Activated naive CD8-positive, alpha-beta T cell treated with anti-CD3 and anti-CD28 coated beads, Interleukin-2, amount 50 U/mL, for 24 hours (primary cell): ENCODE data around the gene GALNT18.

ENCODE experiments used
- ATAC-seq: fragments of 150-1000 bp; cut with Tn5 transposase; one replicate; pipeline ENCODE4 v1.10.0; 2021
- DNase-seq: peaks from one replicate; pipeline ENCODE4 v3.0.0; 2021
- H3K27ac Mint-ChIP-seq: one replicate; pipeline ENCODE4 v1.8.0; 2021; ENCODE audit warnings: mild to moderate bottlenecking, mixed read lengths
- H3K27me3 Mint-ChIP-seq: one replicate; pipeline ENCODE4 v1.8.0; 2021; ENCODE audit warnings: mixed read lengths
- H3K36me3 Mint-ChIP-seq: one replicate; pipeline ENCODE4 v1.8.0; 2021; ENCODE audit warnings: low read depth, mixed read lengths
- H3K4me1 Mint-ChIP-seq: one replicate; pipeline ENCODE4 v1.8.0; 2021; ENCODE audit warnings: mixed read lengths
- H3K4me3 Mint-ChIP-seq: one replicate; pipeline ENCODE4 v1.8.0; 2021; ENCODE audit warnings: mild to moderate bottlenecking, moderate library complexity, mixed read lengths
- H3K9me3 Mint-ChIP-seq: one replicate; pipeline ENCODE4 v1.8.0; 2021; ENCODE audit warnings: mixed read lengths

The GALNT18 gene

GRCh38 chr11:11293798-11294550 lies 327.8 kb downstream of the GALNT18 start:
- peak; percentile 87 for ATAC-seq
- Mint-ChIP-seq H3K27me3 (peaks cover 5% of the 10 kb centered on the region), H3K4me3 (no peak overlapping the region), H3K4me1 (peaks cover 11% of the 10 kb centered on the region), H3K36me3 (no peaks in the 10 kb centered on the region), H3K27ac (no peak overlapping the region), H3K9me3 (no peaks in the 10 kb centered on the region)
- DNase-seq, result no peak

- no peak for DNase-seq
- H3K4me1 Mint-ChIP-seq, result peaks cover 11% of the 10 kb centered on the region
- peaks cover 5% of the 10 kb centered on the region for H3K27me3 Mint-ChIP-seq
- H3K27ac Mint-ChIP-seq, result no peak overlapping the region
- H3K36me3 Mint-ChIP-seq, result no peaks in the 10 kb centered on the region
- ATAC-seq, result no peak
- H3K9me3 Mint-ChIP-seq, result no peaks in the 10 kb centered on the region
- H3K4me3 Mint-ChIP-seq, result no peak overlapping the region
These were observed 329.0 kb downstream of the GALNT18 start for GRCh38 chr11:11292839-11293238.

- H3K4me1 Mint-ChIP-seq, result peaks cover 11% of the 10 kb centered on the region
- no peak overlapping the region for H3K4me3 Mint-ChIP-seq
- H3K9me3 Mint-ChIP-seq, result no peaks in the 10 kb centered on the region
- no peak for ATAC-seq
- no peak overlapping the region for H3K27ac Mint-ChIP-seq
- peaks cover 5% of the 10 kb centered on the region for H3K27me3 Mint-ChIP-seq
- H3K36me3 Mint-ChIP-seq, result no peaks in the 10 kb centered on the region
- DNase-seq, result no peak
These were observed 330.5 kb downstream of the GALNT18 start for GRCh38 chr11:11291041-11292015.

- H3K4me1 Mint-ChIP-seq, result peaks cover 11% of the 10 kb centered on the region
- H3K4me3 Mint-ChIP-seq, result no peak overlapping the region
- H3K27me3 Mint-ChIP-seq, result peaks cover 5% of the 10 kb centered on the region
- DNase-seq (no peak), ATAC-seq (no peak)
- no peak overlapping the region for H3K27ac Mint-ChIP-seq
- no peaks in the 10 kb centered on the region for H3K9me3 Mint-ChIP-seq
- no peaks in the 10 kb centered on the region for H3K36me3 Mint-ChIP-seq
These were observed 331.5 kb downstream of the GALNT18 start for GRCh38 chr11:11290354-11290753.

DNA sequence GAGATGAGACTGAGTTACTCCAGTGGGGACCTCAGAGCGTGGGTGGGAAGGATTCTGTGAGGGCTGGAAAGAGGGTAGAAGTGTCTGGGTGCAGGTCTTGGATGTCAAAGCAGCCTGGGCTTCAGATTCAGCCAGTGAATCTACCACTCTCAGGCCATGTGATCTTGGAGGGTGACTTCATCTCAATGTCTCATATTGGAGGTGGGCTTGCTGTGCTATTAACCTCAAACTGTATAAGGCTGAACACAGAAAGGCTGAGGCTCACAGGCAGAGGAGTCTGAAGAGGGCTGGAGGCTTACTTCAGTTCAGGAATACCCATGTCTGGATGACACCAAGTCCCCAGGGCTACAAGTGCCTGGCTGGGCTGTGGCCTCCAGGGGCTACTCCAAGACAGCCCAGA lies 332.1 kb downstream of the GALNT18 start:
- no peaks in the 10 kb centered on the region for H3K9me3 Mint-ChIP-seq
- ATAC-seq (no peak), DNase-seq (no peak)
- H3K36me3 Mint-ChIP-seq, result no peaks in the 10 kb centered on the region
- no peak overlapping the region for H3K27ac Mint-ChIP-seq
- peaks cover 5% of the 10 kb centered on the region for H3K4me1 Mint-ChIP-seq
- no peak overlapping the region for H3K4me3 Mint-ChIP-seq
- H3K27me3 Mint-ChIP-seq, result peaks cover 5% of the 10 kb centered on the region

DNA sequence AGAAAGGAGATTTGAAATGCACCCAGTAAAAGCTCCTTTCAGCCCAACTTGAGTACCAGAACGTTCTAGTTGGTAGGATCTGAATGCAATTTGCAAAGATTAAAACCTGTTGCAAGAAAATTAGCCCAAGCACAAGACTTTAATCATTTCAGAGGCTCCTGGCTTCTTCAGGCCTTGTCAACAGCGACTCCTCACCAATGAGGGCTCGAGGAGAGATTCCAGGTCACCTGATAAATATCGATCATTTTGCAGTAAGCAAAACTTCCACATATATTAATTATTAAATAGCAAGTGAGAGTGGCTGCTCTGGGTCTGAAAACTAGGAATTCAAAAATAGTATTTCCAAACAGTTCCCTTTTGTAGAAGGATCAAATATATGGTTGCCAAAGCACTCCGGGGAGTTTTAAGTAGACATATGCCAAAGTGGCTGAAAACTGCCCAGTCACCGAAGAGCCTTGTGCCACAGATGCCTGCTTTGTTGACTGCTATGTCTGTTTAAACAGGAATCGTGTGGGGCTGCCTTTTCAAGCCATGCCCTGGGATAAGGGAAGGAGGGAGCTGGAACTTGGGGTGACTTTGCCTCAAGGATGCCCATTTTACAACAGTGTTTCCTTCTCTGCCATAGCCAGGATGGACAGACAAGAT lies 332.7 kb downstream of the GALNT18 start:
- Mint-ChIP-seq H3K4me3 (no peak overlapping the region), H3K4me1 (peaks cover 3% of the 10 kb centered on the region), H3K27ac (no peak overlapping the region), H3K36me3 (no peaks in the 10 kb centered on the region), H3K9me3 (no peaks in the 10 kb centered on the region), H3K27me3 (peaks cover 5% of the 10 kb centered on the region)
- no peak for DNase-seq
- ATAC-seq, result no peak

GRCh38 chr11:11284481-11284880 lies 337.3 kb downstream of the GALNT18 start:
- no peaks in the 10 kb centered on the region for H3K9me3 Mint-ChIP-seq
- H3K4me3 Mint-ChIP-seq, result no peak overlapping the region
- H3K4me1 Mint-ChIP-seq, result no peaks in the 10 kb centered on the region
- H3K27me3 Mint-ChIP-seq, result peaks cover 2% of the 10 kb centered on the region
- DNase-seq, result no peak
- no peak for ATAC-seq
- no peaks in the 10 kb centered on the region for H3K36me3 Mint-ChIP-seq
- H3K27ac Mint-ChIP-seq, result no peak overlapping the region

GRCh38 chr11:11281626-11282025 lies 340.2 kb downstream of the GALNT18 start:
- Mint-ChIP-seq H3K27ac (no peak overlapping the region), H3K27me3 (peaks cover 3% of the 10 kb centered on the region), H3K4me1 (no peaks in the 10 kb centered on the region), H3K36me3 (no peaks in the 10 kb centered on the region), H3K9me3 (no peaks in the 10 kb centered on the region), H3K4me3 (no peak overlapping the region)
- DNase-seq (no peak), ATAC-seq (no peak)

- Mint-ChIP-seq H3K36me3 (no peaks in the 10 kb centered on the region), H3K27ac (no peak overlapping the region), H3K4me3 (no peak overlapping the region), H3K27me3 (peaks cover 3% of the 10 kb centered on the region), H3K4me1 (no peaks in the 10 kb centered on the region), H3K9me3 (no peaks in the 10 kb centered on the region)
- ATAC-seq, result no peak
- no peak for DNase-seq
These were observed 341.0 kb downstream of the GALNT18 start for GRCh38 chr11:11280826-11281225.

- ATAC-seq (no peak), DNase-seq (no peak)
- H3K4me1 Mint-ChIP-seq, result no peaks in the 10 kb centered on the region
- H3K27me3 Mint-ChIP-seq, result peaks cover 6% of the 10 kb centered on the region
- no peak overlapping the region for H3K4me3 Mint-ChIP-seq
- no peaks in the 10 kb centered on the region for H3K36me3 Mint-ChIP-seq
- no peaks in the 10 kb centered on the region for H3K9me3 Mint-ChIP-seq
- H3K27ac Mint-ChIP-seq, result no peak overlapping the region
These were observed 341.7 kb downstream of the GALNT18 start for GRCh38 chr11:11279956-11280689.

- Mint-ChIP-seq H3K27me3 (peaks cover 5% of the 10 kb centered on the region), H3K36me3 (no peaks in the 10 kb centered on the region), H3K4me3 (no peak overlapping the region), H3K4me1 (no peaks in the 10 kb centered on the region), H3K27ac (no peak overlapping the region), H3K9me3 (no peaks in the 10 kb centered on the region)
- DNase-seq, result no peak
- ATAC-seq, result no peak
These were observed 349.6 kb downstream of the GALNT18 start for GRCh38 chr11:11272254-11272653.

DNA sequence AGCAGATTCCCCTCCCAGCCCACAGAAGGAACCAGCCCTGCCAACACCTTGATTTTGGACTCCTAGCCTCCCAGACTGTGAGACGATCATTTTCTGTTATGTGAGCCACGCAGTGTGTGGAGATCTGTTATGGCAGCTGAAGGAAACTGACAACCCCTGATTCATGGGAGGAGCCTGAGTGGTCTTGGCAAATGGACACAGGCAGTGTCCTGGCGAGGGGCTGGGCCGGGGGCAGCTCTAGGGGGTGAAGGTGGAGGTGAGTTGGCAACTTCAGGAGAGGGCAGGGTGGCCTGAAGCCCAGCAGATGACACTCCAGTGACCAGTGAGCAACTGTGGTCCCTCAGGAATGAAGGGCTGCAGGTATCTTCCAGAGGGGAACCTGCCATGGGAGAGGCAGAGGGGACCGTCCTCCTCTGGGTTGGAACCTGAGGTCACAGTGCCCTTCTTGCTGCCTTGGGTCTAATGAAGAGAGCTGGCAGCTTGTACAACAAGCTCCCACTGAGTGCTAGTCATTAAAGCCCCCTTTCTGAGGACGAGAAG lies 351.5 kb downstream of the GALNT18 start:
- H3K9me3 Mint-ChIP-seq, result no peaks in the 10 kb centered on the region
- H3K4me1 Mint-ChIP-seq, result peaks cover 6% of the 10 kb centered on the region
- no peak for DNase-seq
- H3K27me3 Mint-ChIP-seq, result peaks cover 2% of the 10 kb centered on the region
- no peak for ATAC-seq
- H3K4me3 Mint-ChIP-seq, result no peak overlapping the region
- no peaks in the 10 kb centered on the region for H3K36me3 Mint-ChIP-seq
- H3K27ac Mint-ChIP-seq, result no peak overlapping the region

DNA sequence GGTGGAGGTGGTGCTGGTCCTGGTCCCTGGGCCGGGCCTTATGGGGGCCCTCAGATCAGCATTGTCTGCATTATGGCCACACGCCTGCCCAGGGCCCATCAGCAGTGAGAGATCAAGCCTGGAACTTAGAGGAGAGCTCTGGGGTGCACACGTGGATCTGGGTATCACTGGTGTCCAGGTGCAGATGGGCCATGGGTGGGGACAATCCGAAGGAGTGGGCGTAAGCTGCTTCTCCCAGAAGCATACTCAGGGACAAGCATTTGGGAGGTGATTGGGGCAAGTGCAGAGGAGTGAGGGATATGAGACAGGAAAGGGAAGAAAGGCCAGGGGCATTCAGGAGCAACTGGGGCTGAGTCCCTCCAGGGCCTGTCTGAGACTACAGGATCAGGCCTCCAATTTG lies 353.1 kb downstream of the GALNT18 start:
- Mint-ChIP-seq H3K36me3 (no peaks in the 10 kb centered on the region), H3K4me1 (peaks cover 9% of the 10 kb centered on the region), H3K4me3 (no peak overlapping the region), H3K27ac (no peak overlapping the region), H3K27me3 (no peaks in the 10 kb centered on the region), H3K9me3 (no peaks in the 10 kb centered on the region)
- ATAC-seq, result no peak
- no peak for DNase-seq

DNA sequence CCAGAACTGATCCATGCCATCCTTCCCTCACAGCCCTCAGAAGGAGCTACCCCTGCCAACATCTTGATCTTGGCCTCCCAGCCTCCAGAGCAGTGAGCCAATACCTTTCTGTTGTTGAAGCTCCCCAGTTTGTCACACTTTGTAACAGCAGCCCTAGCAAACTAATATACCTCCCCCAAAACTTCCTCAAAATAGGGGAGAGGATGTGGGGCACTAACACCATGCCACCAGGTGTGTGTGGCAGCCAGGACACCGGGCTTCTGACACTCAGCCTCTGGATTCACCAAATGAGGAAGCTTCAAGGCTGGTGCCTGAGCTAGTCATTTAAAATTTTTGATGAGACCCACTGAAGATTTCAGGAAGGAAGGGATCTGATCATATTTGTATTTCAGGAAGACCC lies 353.7 kb downstream of the GALNT18 start:
- no peaks in the 10 kb centered on the region for H3K9me3 Mint-ChIP-seq
- no peaks in the 10 kb centered on the region for H3K36me3 Mint-ChIP-seq
- no peak for DNase-seq
- H3K4me1 Mint-ChIP-seq, result peaks cover 9% of the 10 kb centered on the region
- H3K27ac Mint-ChIP-seq, result no peak overlapping the region
- H3K4me3 Mint-ChIP-seq, result no peak overlapping the region
- no peaks in the 10 kb centered on the region for H3K27me3 Mint-ChIP-seq
- no peak for ATAC-seq
